GM19240 (cell line): ENCODE data around the gene HMX2.

Experiments
- DNase-seq: peaks from one replicate; pipeline ENCODE4 v3.0.0; 2011; ENCODE audit warnings: low spot score; ENCODE audit not compliant: insufficient read length

Gene HMX2

GRCh38 chr10:123147635-123148413 lies at the start of gene HMX2:
Gene HMX2, plus strand, starts transcription at chr10:123148136. Its CDS starts 243 bp downstream, at chr10:123148379.
- no peak for DNase-seq

GRCh38 chr10:123100030-123100762 lies 47.7 kb upstream of the HMX2 start:
- DNase-seq: no peak

GRCh38 chr10:123101872-123102271 lies 46.1 kb upstream of the HMX2 start:
- DNase-seq: no peak

- no peak for DNase-seq
Measured at GRCh38 chr10:123102673-123103072, 45.3 kb upstream of the HMX2 start.

- DNase-seq: no peak
Measured at GRCh38 chr10:123103944-123104343, 44.0 kb upstream of the HMX2 start.

- DNase-seq: no peak
Measured at GRCh38 chr10:123109466-123109865, 38.5 kb upstream of the HMX2 start.

- DNase-seq: no peak
Measured at GRCh38 chr10:123117644-123118417, 30.1 kb upstream of the HMX2 start.

- DNase-seq: no peak
Measured at GRCh38 chr10:123119081-123119480, 28.9 kb upstream of the HMX2 start.

GRCh38 chr10:123126246-123126645 lies 21.7 kb upstream of the HMX2 start:
- no peak for DNase-seq

GRCh38 chr10:123129618-123130271 lies 18.2 kb upstream of the HMX2 start:
- no peak for DNase-seq

- peak; percentile 91 for DNase-seq
Measured at GRCh38 chr10:123132576-123133477, 15.1 kb upstream of the HMX2 start.

- DNase-seq: no peak
Measured at GRCh38 chr10:123133541-123134342, 14.2 kb upstream of the HMX2 start.

- no peak for DNase-seq
Measured at GRCh38 chr10:123134343-123134914, 13.5 kb upstream of the HMX2 start.

GRCh38 chr10:123134915-123135414 lies 13.0 kb upstream of the HMX2 start:
- DNase-seq: no peak

- no peak for DNase-seq
Measured at GRCh38 chr10:123135415-123136141, 12.4 kb upstream of the HMX2 start, which contains the start of gene HMX3. Gene HMX3, plus strand, starts transcription at chr10:123135970. Its CDS starts 81 bp downstream, at chr10:123136051.

- DNase-seq: no peak
Measured at GRCh38 chr10:123136221-123136805, 11.6 kb upstream of the HMX2 start.

GRCh38 chr10:123136806-123137642 lies 10.9 kb upstream of the HMX2 start:
- no peak for DNase-seq
